ENCODE results near the gene RNF8. TPM values are rescaled to one million over a fixed set of nuclear protein-coding genes. Genes with fewer than 3 reads are reported as not detected.

The RNF8 gene
- total RNA-seq, 2 donors from 2014 or later = 12.7 to 42.4 TPM

DNA sequence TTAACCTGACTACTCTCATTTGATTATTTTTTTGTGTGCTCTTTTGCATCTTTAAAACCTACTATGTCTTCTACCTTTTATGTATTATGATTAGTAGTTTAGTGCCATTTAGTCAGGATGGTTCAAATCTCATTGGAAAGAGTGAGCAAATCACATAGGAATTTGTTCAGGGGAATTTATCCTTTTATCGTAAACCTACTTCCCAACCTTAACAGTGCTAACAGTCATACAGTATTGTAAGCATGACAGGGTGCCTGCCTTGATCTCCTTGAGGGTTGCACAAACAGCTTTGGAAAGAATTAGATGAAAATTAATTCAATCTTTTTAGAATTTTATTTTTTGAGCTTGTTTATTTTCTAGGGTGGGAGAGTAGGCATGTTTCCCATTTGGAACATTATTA, 18.3 kb downstream of the RNF8 start:
- 91% methylated on average over 1 of the region's 1 CpG for WGBS
- Histone ChIP-seq H3K4me3 (no peak overlapping the region), H3K27me3 (replicated peaks; ENCODE audit: insufficient read depth) (no peaks in the 10 kb centered on the region), H3K4me1 (replicated peaks) (no peaks in the 10 kb centered on the region), H3K9me3 (no peaks in the 10 kb centered on the region), H3K36me3 (no peaks in the 10 kb centered on the region), H3K27ac (no peak overlapping the region)
- intact Hi-C loops (cut with DNase I) = no loop called here
- no peak for TF ChIP-seq POLR2AphosphoS5 (IDR thresholded peaks at IDR 0.05)
- TF ChIP-seq, protein P1, sequence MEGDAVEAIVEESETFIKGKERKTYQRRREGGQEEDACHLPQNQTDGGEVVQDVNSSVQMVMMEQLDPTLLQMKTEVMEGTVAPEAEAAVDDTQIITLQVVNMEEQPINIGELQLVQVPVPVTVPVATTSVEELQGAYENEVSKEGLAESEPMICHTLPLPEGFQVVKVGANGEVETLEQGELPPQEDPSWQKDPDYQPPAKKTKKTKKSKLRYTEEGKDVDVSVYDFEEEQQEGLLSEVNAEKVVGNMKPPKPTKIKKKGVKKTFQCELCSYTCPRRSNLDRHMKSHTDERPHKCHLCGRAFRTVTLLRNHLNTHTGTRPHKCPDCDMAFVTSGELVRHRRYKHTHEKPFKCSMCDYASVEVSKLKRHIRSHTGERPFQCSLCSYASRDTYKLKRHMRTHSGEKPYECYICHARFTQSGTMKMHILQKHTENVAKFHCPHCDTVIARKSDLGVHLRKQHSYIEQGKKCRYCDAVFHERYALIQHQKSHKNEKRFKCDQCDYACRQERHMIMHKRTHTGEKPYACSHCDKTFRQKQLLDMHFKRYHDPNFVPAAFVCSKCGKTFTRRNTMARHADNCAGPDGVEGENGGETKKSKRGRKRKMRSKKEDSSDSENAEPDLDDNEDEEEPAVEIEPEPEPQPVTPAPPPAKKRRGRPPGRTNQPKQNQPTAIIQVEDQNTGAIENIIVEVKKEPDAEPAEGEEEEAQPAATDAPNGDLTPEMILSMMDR (IDR thresholded peaks at IDR 0.05) = no peak
- no peak for TF ChIP-seq POLR2A (IDR thresholded peaks at IDR 0.05)
- no peak for DNase-seq (ENCODE audit: low spot score)

DNA sequence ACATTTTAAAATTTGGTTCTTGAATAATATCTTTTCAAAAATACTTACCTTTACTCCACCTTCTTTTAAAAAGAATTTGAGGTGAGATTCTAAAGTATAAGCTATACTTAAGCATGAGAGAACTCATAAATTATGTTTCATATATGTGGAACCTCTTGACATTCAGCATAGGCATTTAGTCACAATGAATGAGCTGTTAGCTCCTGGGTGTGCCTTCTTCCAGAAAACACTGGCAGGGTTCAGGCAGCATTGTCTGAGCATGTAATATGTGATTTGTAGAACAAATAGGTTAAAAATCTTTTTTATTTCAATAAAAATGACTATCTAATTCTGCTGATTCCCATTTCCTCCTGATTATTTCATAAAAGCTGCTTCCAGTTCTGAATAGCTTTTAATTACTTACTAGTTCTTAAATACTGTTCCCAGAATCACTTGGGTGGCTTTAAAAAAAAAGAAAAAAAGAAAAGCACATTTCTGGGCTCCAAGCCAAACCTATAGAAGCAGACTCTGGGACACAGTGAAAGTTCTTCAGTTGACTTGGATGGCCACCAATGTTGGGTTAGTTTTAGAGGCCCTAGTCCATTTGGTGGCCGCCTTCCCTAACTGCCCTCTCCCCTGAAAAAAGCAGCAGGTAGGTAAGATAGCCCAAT, 20.2 kb downstream of the RNF8 start:
- 77% methylated on average over 1 of the region's 1 CpG for WGBS
- TF ChIP-seq POLR2AphosphoS5 (IDR thresholded peaks at IDR 0.05) (no peak), POLR2A (IDR thresholded peaks at IDR 0.05) (no peak)
- TF ChIP-seq, protein P1 (IDR thresholded peaks at IDR 0.05) = no peak
- H3K9me3 ChIP-seq = no peaks in the 10 kb centered on the region
- H3K4me3 ChIP-seq = no peak overlapping the region
- no peak for DNase-seq (ENCODE audit: low spot score)
- H3K4me1 ChIP-seq (replicated peaks) = no peaks in the 10 kb centered on the region
- intact Hi-C loops (cut with DNase I) = no loop called here
- H3K27ac ChIP-seq = no peak overlapping the region
- H3K36me3 ChIP-seq = no peaks in the 10 kb centered on the region
- no peaks in the 10 kb centered on the region for H3K27me3 ChIP-seq (replicated peaks; ENCODE audit: insufficient read depth)

DNA sequence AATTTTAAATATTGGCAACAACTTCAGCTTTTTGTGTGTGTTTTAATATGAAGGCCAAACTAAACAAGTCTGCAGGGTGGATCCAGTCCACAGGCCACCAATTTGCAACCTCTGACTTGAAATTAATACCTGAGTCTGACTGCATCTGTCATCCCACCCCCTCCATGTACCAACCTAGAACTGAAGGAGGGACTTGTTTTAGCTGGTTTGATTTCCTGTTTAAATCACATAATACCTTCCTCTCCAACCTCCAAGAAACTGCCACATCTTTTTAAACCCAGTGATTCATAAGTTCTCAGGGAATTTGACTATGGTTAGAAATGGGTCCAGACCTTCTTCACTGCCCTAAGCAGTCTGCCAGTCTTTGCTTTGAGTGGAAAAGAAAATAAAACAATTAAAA, 21.6 kb downstream of the RNF8 start:
- Histone ChIP-seq H3K9me3 (no peaks in the 10 kb centered on the region), H3K4me3 (no peak overlapping the region), H3K27me3 (replicated peaks; ENCODE audit: insufficient read depth) (no peaks in the 10 kb centered on the region), H3K4me1 (replicated peaks) (no peaks in the 10 kb centered on the region), H3K27ac (no peak overlapping the region), H3K36me3 (no peaks in the 10 kb centered on the region)
- TF ChIP-seq POLR2AphosphoS5 (IDR thresholded peaks at IDR 0.05) = no peak
- no peak for TF ChIP-seq POLR2A (IDR thresholded peaks at IDR 0.05)
- TF ChIP-seq, protein P1 (IDR thresholded peaks at IDR 0.05) = no peak
- intact Hi-C loops (cut with DNase I) = no loop called here
- no peak for DNase-seq (ENCODE audit: low spot score)

DNA sequence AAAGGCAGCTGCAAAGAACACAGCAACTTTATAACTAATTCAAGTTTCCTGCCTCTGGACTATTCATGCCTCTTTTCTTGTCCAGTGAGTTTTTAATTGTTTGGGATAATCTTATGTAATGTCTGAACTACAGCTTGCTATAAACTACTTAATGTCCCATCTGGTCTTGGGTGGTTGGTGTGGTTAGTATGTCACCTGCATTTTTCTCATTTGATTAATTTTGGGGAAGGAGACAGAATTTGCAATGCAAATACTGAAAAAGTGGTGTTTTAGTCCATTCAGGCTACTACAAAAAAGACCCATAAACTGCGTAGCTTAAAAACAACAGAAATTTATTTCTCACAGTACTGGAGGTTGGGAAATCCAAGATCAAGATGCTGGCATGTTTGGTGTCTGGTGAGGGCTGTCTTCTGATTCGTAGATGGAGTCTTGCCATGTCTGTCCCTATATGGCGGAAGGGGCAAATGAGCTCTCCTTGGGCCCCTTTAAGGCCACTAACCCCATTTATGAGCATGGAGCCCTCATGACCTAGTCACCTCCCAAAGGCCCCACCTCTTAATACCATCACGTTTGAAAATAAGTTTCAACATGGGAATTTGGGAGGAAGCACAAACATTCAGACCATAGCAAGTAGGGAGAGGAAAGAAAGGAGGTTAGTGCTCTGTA, 22.4 kb downstream of the RNF8 start:
- no peak overlapping the region for H3K27ac ChIP-seq
- intact Hi-C loops (cut with DNase I) = no loop called here
- TF ChIP-seq, protein P1 (IDR thresholded peaks at IDR 0.05) = no peak
- TF ChIP-seq POLR2AphosphoS5 (IDR thresholded peaks at IDR 0.05) (no peak), POLR2A (IDR thresholded peaks at IDR 0.05) (no peak)
- no peaks in the 10 kb centered on the region for H3K4me1 ChIP-seq (replicated peaks)
- no peak for DNase-seq (ENCODE audit: low spot score)
- no peak overlapping the region for H3K4me3 ChIP-seq
- no peaks in the 10 kb centered on the region for H3K36me3 ChIP-seq
- WGBS = 83% methylated on average over 4 of the region's 4 CpGs
- H3K27me3 ChIP-seq (replicated peaks; ENCODE audit: insufficient read depth) = no peaks in the 10 kb centered on the region
- no peaks in the 10 kb centered on the region for H3K9me3 ChIP-seq

DNA sequence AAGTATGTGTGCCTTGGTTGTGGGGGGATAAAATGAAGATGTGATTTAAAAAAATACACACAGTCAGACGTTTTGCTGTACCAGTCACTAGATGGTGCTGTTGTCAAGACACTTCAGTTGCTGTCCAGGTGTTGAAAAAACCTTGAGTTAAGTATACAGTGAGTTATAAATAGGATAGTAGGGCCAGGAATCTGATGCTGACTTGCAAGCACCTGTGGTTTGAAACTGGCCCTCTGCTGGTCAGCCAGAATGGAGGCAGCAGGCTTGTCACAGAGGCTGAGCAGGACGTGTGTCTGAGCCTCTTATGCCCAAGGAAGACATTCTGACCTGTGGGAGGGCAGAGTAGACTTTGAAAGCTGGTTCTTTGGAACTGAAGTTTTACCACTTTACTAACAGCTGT, 27.8 kb downstream of the RNF8 start:
- no peak for DNase-seq (ENCODE audit: low spot score)
- no peaks in the 10 kb centered on the region for H3K36me3 ChIP-seq
- intact Hi-C loops (cut with DNase I) = no loop called here

More for the DNA sequence above, 27.8 kb downstream of the RNF8 start:
- TF ChIP-seq, protein P1 (IDR thresholded peaks at IDR 0.05) = peak in 3 of 4 experiments; percentile 58 to 62 (median 60)
- TF ChIP-seq POLR2A (IDR thresholded peaks at IDR 0.05) (no peak), POLR2AphosphoS5 (IDR thresholded peaks at IDR 0.05) (peak; percentile 43)
- Histone ChIP-seq H3K27me3 (replicated peaks; ENCODE audit: insufficient read depth) (no peaks in the 10 kb centered on the region), H3K27ac (no peak overlapping the region), H3K9me3 (no peaks in the 10 kb centered on the region), H3K4me1 (replicated peaks) (no peaks in the 10 kb centered on the region), H3K4me3 (no peak overlapping the region)
- WGBS = 43% methylated on average over 2 of the region's 2 CpGs

All from prostate gland (tissue), 2 donors.